WERI-Rb-1 (cell line): Measurements from ENCODE around the gene PTPN1.

Experiments
- DNase-seq: peaks from one replicate; pipeline ENCODE4 v3.0.0-alpha.2; 2020
- H3K27ac ChIP-seq: fragments of 250-450 bp; sonication (Bioruptor Pico); 2 replicates; pipeline ENCODE4 v1.5.1; 2020; ENCODE audit warnings: mild to moderate bottlenecking, moderate library complexity
- H3K27me3 ChIP-seq: fragments of 250-450 bp; sonication (Bioruptor Pico); 2 replicates; pipeline ENCODE4 v1.5.1; 2021; ENCODE audit warnings: mild to moderate bottlenecking, low read depth, moderate library complexity; ENCODE audit not compliant: insufficient read depth, severe bottlenecking
- H3K36me3 ChIP-seq: fragments of 250-450 bp; sonication (Bioruptor Pico); 2 replicates; pipeline ENCODE4 v1.5.1; 2020; ENCODE audit warnings: mild to moderate bottlenecking, moderate library complexity
- H3K4me3 ChIP-seq: 2 replicates; pipeline ENCODE4 v1.5.1; 2011; ENCODE audit warnings: low read depth, mild to moderate bottlenecking, control low read depth, low read length
- H3K9me3 ChIP-seq: fragments of 250-450 bp; sonication (Bioruptor Pico); 2 replicates; pipeline ENCODE4 v1.5.1; 2021; ENCODE audit warnings: mild to moderate bottlenecking, moderate library complexity; ENCODE audit not compliant: severe bottlenecking
- TF ChIP-seq, protein P1 (sequence below): IDR thresholded peaks from 2 replicates; pipeline ENCODE4 v1.5.1; 2011; ENCODE audit warnings: low read depth, mild to moderate bottlenecking, control low read depth, inconsistent platforms, low read length

Gene PTPN1

DNA sequence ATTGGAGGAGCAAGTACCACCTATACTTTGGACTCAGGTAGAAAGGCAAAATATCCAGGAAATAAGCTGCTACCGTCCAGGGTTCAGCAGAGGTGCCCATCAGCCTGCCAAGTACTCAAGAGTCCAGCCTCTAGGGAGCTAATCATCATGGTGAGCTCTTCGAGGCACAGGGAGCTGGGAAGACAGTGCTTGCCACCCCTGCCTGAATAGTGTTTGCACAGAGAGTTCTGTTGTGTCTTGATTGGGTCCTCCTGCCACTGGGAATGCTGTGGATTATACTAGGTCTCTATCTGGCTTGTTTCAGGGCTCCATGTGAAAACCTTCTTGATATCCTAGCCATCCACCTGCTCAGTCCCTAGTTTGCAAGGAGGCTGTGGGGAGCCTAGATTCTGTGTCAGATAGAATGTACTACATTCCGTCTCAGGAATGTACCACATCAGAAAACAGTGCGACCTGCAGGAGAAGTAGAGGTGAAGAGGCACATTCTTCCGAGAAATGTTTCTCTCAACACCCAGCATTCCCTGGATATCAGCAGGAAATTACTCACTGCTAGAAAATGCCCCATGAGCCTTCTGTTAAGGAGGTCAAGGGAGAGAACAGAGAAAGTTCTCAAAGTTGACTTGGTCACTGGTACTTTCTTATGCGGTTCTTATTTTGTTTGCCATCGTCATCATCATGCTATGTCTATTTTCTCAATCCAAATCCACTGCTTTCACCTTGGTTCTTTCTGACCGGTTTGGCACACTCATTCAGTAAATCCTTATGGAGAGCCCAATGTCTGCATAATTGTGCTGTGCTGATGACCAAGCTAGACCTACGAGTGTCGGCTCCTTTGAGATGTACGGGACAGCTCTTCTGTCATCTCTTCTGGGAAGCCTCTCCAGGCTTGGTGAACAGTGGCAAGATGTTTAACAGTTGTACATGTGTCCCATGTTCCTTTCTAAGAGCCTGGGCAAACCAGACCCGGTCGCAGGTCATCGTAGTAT, 30.7 kb downstream of the PTPN1 start:
- H3K9me3 ChIP-seq, result no peaks in the 10 kb centered on the region
- H3K4me3 ChIP-seq, result no peak overlapping the region
- H3K27ac ChIP-seq, result no peak overlapping the region
- DNase-seq, result no peak
- H3K36me3 ChIP-seq, result no peaks in the 10 kb centered on the region
- TF ChIP-seq, protein P1, sequence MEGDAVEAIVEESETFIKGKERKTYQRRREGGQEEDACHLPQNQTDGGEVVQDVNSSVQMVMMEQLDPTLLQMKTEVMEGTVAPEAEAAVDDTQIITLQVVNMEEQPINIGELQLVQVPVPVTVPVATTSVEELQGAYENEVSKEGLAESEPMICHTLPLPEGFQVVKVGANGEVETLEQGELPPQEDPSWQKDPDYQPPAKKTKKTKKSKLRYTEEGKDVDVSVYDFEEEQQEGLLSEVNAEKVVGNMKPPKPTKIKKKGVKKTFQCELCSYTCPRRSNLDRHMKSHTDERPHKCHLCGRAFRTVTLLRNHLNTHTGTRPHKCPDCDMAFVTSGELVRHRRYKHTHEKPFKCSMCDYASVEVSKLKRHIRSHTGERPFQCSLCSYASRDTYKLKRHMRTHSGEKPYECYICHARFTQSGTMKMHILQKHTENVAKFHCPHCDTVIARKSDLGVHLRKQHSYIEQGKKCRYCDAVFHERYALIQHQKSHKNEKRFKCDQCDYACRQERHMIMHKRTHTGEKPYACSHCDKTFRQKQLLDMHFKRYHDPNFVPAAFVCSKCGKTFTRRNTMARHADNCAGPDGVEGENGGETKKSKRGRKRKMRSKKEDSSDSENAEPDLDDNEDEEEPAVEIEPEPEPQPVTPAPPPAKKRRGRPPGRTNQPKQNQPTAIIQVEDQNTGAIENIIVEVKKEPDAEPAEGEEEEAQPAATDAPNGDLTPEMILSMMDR, result no peak
- H3K27me3 ChIP-seq, result no peaks in the 10 kb centered on the region

- TF ChIP-seq, protein P1, result no peak
- Histone ChIP-seq H3K27me3 (no peaks in the 10 kb centered on the region), H3K4me3 (no peak overlapping the region), H3K36me3 (no peaks in the 10 kb centered on the region), H3K27ac (no peak overlapping the region), H3K9me3 (no peaks in the 10 kb centered on the region)
- DNase-seq, result no peak
These were observed 31.4 kb downstream of the PTPN1 start for GRCh38 chr20:50541606-50542041.

GRCh38 chr20:50543326-50543725, 33.1 kb downstream of the PTPN1 start:
- TF ChIP-seq, protein P1, result no peak
- H3K27ac ChIP-seq, result no peak overlapping the region
- peaks cover under 1% of the 10 kb centered on the region; the same call in 1 of the 2 replicates for H3K36me3 ChIP-seq
- no peak for DNase-seq
- H3K4me3 ChIP-seq, result no peak overlapping the region
- no peaks in the 10 kb centered on the region for H3K27me3 ChIP-seq
- H3K9me3 ChIP-seq, result no peaks in the 10 kb centered on the region

GRCh38 chr20:50545126-50545525, 34.9 kb downstream of the PTPN1 start:
- H3K9me3 ChIP-seq, result no peaks in the 10 kb centered on the region
- no peak overlapping the region for H3K27ac ChIP-seq
- DNase-seq, result no peak
- H3K36me3 ChIP-seq, result peaks cover 6% of the 10 kb centered on the region
- no peak overlapping the region for H3K4me3 ChIP-seq
- H3K27me3 ChIP-seq, result no peaks in the 10 kb centered on the region
- TF ChIP-seq, protein P1, result no peak

- no peak overlapping the region for H3K4me3 ChIP-seq
- DNase-seq, result no peak
- peaks cover 6% of the 10 kb centered on the region for H3K36me3 ChIP-seq
These were observed 36.6 kb downstream of the PTPN1 start for GRCh38 chr20:50546729-50547314.

More at GRCh38 chr20:50546729-50547314, 36.6 kb downstream of the PTPN1 start:
- TF ChIP-seq, protein P1, result no peak
- no peak overlapping the region for H3K27ac ChIP-seq
- no peaks in the 10 kb centered on the region for H3K27me3 ChIP-seq
- no peaks in the 10 kb centered on the region for H3K9me3 ChIP-seq
